ENCODE results near the gene IRX6. TPM values are rescaled to one million over a fixed set of nuclear protein-coding genes. Genes with fewer than 3 reads are reported as not detected.

Gene IRX6
- total and polyA plus RNA-seq, 2 of the 8 experiments (the other 6 are each of a cell fraction or from before 2014, with no cell fraction given): 0.61 TPM; not detected in 1

- no peak for DNase-seq (ENCODE audit: low read depth in 1 of 2, low spot score in 2 of 2)
- no peaks in the 10 kb centered on the region for H3K79me1 ChIP-seq (ENCODE audit: low read depth, low read length)
- TF ChIP-seq RAD21 (IDR thresholded peaks at IDR 0.05 in 1 of 2, conservative IDR thresholded peaks at IDR 0.05 in 1 of 2; ENCODE audit: low read depth in 2 of 2, low read length in 2 of 2): no peak
- TF ChIP-seq TEAD4 (IDR thresholded peaks at IDR 0.05; ENCODE audit: low read depth, low read length): no peak
- no peak for TF ChIP-seq BRCA1 (IDR thresholded peaks at IDR 0.05; ENCODE audit: low read depth, low read length)
- no peak for TF ChIP-seq CHD2 (IDR thresholded peaks at IDR 0.05; ENCODE audit: low read length)
- TF ChIP-seq, protein P1, sequence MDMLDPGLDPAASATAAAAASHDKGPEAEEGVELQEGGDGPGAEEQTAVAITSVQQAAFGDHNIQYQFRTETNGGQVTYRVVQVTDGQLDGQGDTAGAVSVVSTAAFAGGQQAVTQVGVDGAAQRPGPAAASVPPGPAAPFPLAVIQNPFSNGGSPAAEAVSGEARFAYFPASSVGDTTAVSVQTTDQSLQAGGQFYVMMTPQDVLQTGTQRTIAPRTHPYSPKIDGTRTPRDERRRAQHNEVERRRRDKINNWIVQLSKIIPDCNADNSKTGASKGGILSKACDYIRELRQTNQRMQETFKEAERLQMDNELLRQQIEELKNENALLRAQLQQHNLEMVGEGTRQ (IDR thresholded peaks at IDR 0.05; ENCODE audit: low read length): no peak
- no peak for TF ChIP-seq CBX5 (IDR thresholded peaks at IDR 0.05; ENCODE audit: low read depth, low read length)
- no peak for TF ChIP-seq EP300 (IDR thresholded peaks at IDR 0.05; ENCODE audit: borderline replicate concordance in 1 of 2, low read depth in 2 of 2, low read length in 2 of 2)
- no peak for TF ChIP-seq CBX8 (IDR thresholded peaks at IDR 0.05; ENCODE audit: borderline replicate concordance, low read depth, low read length)
- no peak for TF ChIP-seq TBP (IDR thresholded peaks at IDR 0.05; ENCODE audit: low read depth, low read length)
- no peak for TF ChIP-seq CHD1 (IDR thresholded peaks at IDR 0.05; ENCODE audit: low read depth, low read length)
- TF ChIP-seq RXRA (IDR thresholded peaks at IDR 0.05; ENCODE audit: insufficient read depth, low read depth, low read length): no peak
- TF ChIP-seq MAFK (IDR thresholded peaks at IDR 0.05; ENCODE audit: low read depth, low read length): no peak
- TF ChIP-seq HDAC6 (IDR thresholded peaks at IDR 0.05; ENCODE audit: low read depth, low read length): no peak
- H3K4ac ChIP-seq (replicated peaks; ENCODE audit: insufficient read length, low read depth, low read length): no peak overlapping the region
- H3K4me1 ChIP-seq (replicated peaks in 1 of 4; ENCODE audit: control insufficient read depth in 3 of 4, insufficient read depth in 4 of 4, low read length in 3 of 4): no peaks in the 10 kb centered on the region
- no peak overlapping the region for H3K14ac ChIP-seq (ENCODE audit: insufficient read length)
- no peak overlapping the region for H2AK5ac ChIP-seq (ENCODE audit: low read depth, low read length)
- H4K5ac ChIP-seq (ENCODE audit: insufficient read length, low read depth, low read length): no peak overlapping the region
- no peak overlapping the region for H3K4me3 ChIP-seq (ENCODE audit: extremely low read depth in 1 of 4, insufficient read depth in 2 of 4, low read depth in 3 of 4, low read length in 4 of 4)
- no peak overlapping the region for H3K18ac ChIP-seq (ENCODE audit: extremely low read depth, low read length)
- CTCF ChIA-PET (ENCODE audit: partially characterized antibody): interaction anchor here (1.2 to 1.6 kb wide), 5 partner anchors 9 to 27 kb away, joined by 3 to 4 read pairs (median 4); partner anchors contain the start of gene IRX6
- H2BK20ac ChIP-seq (ENCODE audit: low read length): no peak overlapping the region
- H2BK120ac ChIP-seq (replicated peaks; ENCODE audit: low read depth, low read length): no peak overlapping the region
- H3K79me2 ChIP-seq (ENCODE audit: control insufficient read depth in 1 of 2, insufficient read depth in 2 of 2, low read length in 2 of 2): no peaks in the 10 kb centered on the region
- no peaks in the 10 kb centered on the region; a peak in 1 of 8 replicates for H3K36me3 ChIP-seq (ENCODE audit: control insufficient read depth in 2 of 4, insufficient read depth in 4 of 4, low read length in 3 of 4)
- no peak overlapping the region for H2BK15ac ChIP-seq (ENCODE audit: low read length)
- H3K56ac ChIP-seq (replicated peaks; ENCODE audit: insufficient read length, low read depth, low read length): no peak overlapping the region
- POLR2A ChIA-PET (ENCODE audit: partially characterized antibody): no interaction called here
- no peak overlapping the region for H2AFZ ChIP-seq (ENCODE audit: low read length)
- FAIRE-seq: no peak
- no peak overlapping the region for H4K8ac ChIP-seq (ENCODE audit: extremely low read depth, insufficient read depth, low read length)
- H3K27ac ChIP-seq (ENCODE audit: low read depth, low read length): no peak overlapping the region
- no peak overlapping the region for H4K91ac ChIP-seq (replicated peaks; ENCODE audit: insufficient read length, low read length)
- H3K23me2 ChIP-seq (ENCODE audit: low read depth, low read length): no peaks in the 10 kb centered on the region
- no peaks in the 10 kb centered on the region for H4K20me1 ChIP-seq (replicated peaks in 1 of 2; ENCODE audit: control insufficient read depth in 1 of 2, insufficient read depth in 2 of 2, low read length in 2 of 2)
- no peak overlapping the region for H2BK12ac ChIP-seq (ENCODE audit: low read depth, low read length)
- no peaks in the 10 kb centered on the region for H3K9me3 ChIP-seq (ENCODE audit: insufficient read depth in 2 of 2, low read depth in 1 of 2, low read length in 1 of 2)
- H3K23ac ChIP-seq (ENCODE audit: insufficient read length): no peak overlapping the region
- H3K4me2 ChIP-seq (ENCODE audit: insufficient read depth in 1 of 2, low read depth in 2 of 2, low read length in 2 of 2): no peak overlapping the region
- no peak overlapping the region for H3K9ac ChIP-seq (replicated peaks in 1 of 4; ENCODE audit: extremely low read depth in 1 of 4, low read depth in 3 of 4, low read length in 3 of 4)
- H2BK5ac ChIP-seq (ENCODE audit: low read depth, low read length): no peak overlapping the region
- H3K27me3 ChIP-seq (replicated peaks in 1 of 4; ENCODE audit: control insufficient read depth in 3 of 4, extremely low read depth in 1 of 4, insufficient read depth in 3 of 4, low read length in 3 of 4): no peaks in the 10 kb centered on the region
Measured at GRCh38 chr16:55350984-55351383, 27.0 kb downstream of the IRX6 start.
